Stomach (tissue), 9 donors: ENCODE results near the gene LAMB2. TPM values are rescaled to one million over a fixed set of nuclear protein-coding genes. Genes with fewer than 3 reads are reported as not detected.
A peak's percentile ranks its signal among the peaks of the same experiment; 100 is the strongest.

Experiments used
- DNase-seq, 2 donors: peaks; one replicate each; pipeline versions ENCODE4 v3.0.0 to v3.0.0-alpha.2; 2013 to 2019
- H3K27ac ChIP-seq, 5 donors: fragments of 200-600 bp in 4 of 5; sonication (generic) in 4 of 5; one replicate each; pipeline ENCODE4 v1.5.1; 2013 to 2019; ENCODE audit warnings: mild to moderate bottlenecking in 1 of 5, moderate library complexity in 1 of 5
- H3K27me3 ChIP-seq, 3 donors: fragments of 200-600 bp; sonication (generic); one replicate each; pipeline ENCODE4 v1.5.1; 2017 to 2019; ENCODE audit warnings: mixed run types in 1 of 3
- H3K36me3 ChIP-seq, 4 donors: fragments of 200-600 bp; sonication (generic); 1 replicate in 3 of 4; 2 replicates in 1 of 4; pipeline ENCODE4 v1.5.1; 2016 to 2019
- H3K4me1 ChIP-seq, 4 donors: fragments of 200-600 bp; sonication (generic); one replicate each; pipeline ENCODE4 v1.5.1; 2016 to 2019
- H3K4me3 ChIP-seq, 4 donors: fragments of 200-600 bp; sonication (generic) in 3 of 4; one replicate each; pipeline ENCODE4 v1.5.1; 2016 to 2019; ENCODE audit warnings: mild to moderate bottlenecking in 1 of 4
- H3K9me3 ChIP-seq, 4 donors: fragments of 200-600 bp; sonication (generic); one replicate each; pipeline ENCODE4 v1.5.1; 2016 to 2019
- EP300 ChIP-seq: sonication (generic); formaldehyde crosslinking; IDR thresholded peaks from one replicate; pipeline ENCODE4 v1.6.1; 2017; ENCODE audit warnings: antibody characterized with exemption
- POLR2A ChIP-seq, 4 donors: fragments of 450-650 bp; IDR thresholded peaks; one replicate each; pipeline ENCODE4 v1.6.1; 2016; ENCODE audit warnings: antibody characterized with exemption in 4 of 4, control low read depth in 2 of 4, mild to moderate bottlenecking in 1 of 4, moderate library complexity in 1 of 4
- POLR2AphosphoS5 ChIP-seq, 3 donors: sonication (generic); formaldehyde crosslinking; IDR thresholded peaks; one replicate each; pipeline ENCODE4 v1.6.1; 2016; ENCODE audit warnings: antibody characterized with exemption in 3 of 3
- WGBS, 5 donors: extraction: QIAGEN DNeasy Blood & Tissue Kit in 3 of 5; methylation state at CpG; one replicate each; pipeline versions ENCODE4 v1.1.5 to v1.1.7; 2013 to 2018; 5-methylcytosine and 5-hydroxymethylcytosine counted together
- intact Hi-C: fragments of 100-400 bp; cut with DNase I; formaldehyde crosslinking; loops from one replicate; pipeline ENCODE4 v1.15.1; 2023; ENCODE audit warnings: low total_unique reads
- polyA plus RNA-seq, 3 donors: library from polyadenylated mRNA; stranded (reverse); fragments of 200-250 nt; gene quantifications; one replicate each; pipeline ENCODE4 v1.2.3, GENCODE V29; 2013
- total RNA-seq, 5 donors: library from RNA; depleted of rRNA; stranded (reverse); fragments of >200 nt; gene quantifications; one replicate each; pipeline versions ENCODE4 v1.1.0 to v1.2.3, GENCODE V29; 2014 to 2016
- TF ChIP-seq, protein P1 (sequence below), 7 experiments: fragments of 450-650 bp in 4 of 7; fragments of 200-600 bp in 3 of 7; sonication (generic) in 3 of 7; IDR thresholded peaks; one replicate each; pipeline ENCODE4 v1.5.1; 2016 to 2019; ENCODE audit warnings: antibody characterized with exemption in 7 of 7, control low read depth in 2 of 7, mild to moderate bottlenecking in 1 of 7
- donor health status: healthy with polysubstance abuse.
- donor health status: Bipolar disorder and iron deficiency.
- donor health status: healthy.

The LAMB2 gene
- total and polyA plus RNA-seq, 8 donors, result 195 to 578 (median 324) TPM

DNA sequence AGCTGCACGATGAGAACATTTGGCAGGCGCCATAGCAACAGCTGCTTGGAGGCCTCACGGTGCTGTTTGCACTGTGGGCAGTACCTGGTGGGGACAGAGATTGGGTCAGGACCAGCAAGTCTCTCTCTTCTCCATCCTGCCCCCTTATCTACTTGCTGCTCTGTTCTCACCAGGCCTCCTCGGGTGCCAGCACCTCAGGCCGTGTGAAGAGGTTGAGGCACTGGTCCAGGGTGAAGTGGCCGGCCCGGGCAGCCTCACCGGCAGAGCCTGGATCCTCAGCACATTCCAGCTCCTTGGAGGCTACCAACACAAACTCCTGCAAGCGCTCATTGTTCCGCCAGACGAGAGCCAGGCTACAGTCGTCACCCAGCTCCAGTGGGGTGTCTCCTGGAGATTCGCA, 22.1 kb downstream of the LAMB2 start:
- Histone ChIP-seq H3K36me3 (peaks cover 72 to 98% (median 92%) of the 10 kb centered on the region in 4 donors), H3K27me3 (no peaks in the 10 kb centered on the region), H3K4me3 (no peak overlapping the region), H3K27ac (no peak overlapping the region), H3K9me3 (no peaks in the 10 kb centered on the region), H3K4me1 (peaks cover 0 to 7% (median 4%) of the 10 kb centered on the region in 4 donors)
- intact Hi-C loops, result no loop called here
- WGBS, 5 donors, result 79 to 85% (median 80%) methylated on average over 9 to 13 of the region's 13 CpGs
- TF ChIP-seq POLR2AphosphoS5 (IDR thresholded peaks at IDR 0.05), result no peak
- TF ChIP-seq POLR2A (IDR thresholded peaks at IDR 0.05), result no peak
- no peak for TF ChIP-seq EP300
- TF ChIP-seq, protein P1, sequence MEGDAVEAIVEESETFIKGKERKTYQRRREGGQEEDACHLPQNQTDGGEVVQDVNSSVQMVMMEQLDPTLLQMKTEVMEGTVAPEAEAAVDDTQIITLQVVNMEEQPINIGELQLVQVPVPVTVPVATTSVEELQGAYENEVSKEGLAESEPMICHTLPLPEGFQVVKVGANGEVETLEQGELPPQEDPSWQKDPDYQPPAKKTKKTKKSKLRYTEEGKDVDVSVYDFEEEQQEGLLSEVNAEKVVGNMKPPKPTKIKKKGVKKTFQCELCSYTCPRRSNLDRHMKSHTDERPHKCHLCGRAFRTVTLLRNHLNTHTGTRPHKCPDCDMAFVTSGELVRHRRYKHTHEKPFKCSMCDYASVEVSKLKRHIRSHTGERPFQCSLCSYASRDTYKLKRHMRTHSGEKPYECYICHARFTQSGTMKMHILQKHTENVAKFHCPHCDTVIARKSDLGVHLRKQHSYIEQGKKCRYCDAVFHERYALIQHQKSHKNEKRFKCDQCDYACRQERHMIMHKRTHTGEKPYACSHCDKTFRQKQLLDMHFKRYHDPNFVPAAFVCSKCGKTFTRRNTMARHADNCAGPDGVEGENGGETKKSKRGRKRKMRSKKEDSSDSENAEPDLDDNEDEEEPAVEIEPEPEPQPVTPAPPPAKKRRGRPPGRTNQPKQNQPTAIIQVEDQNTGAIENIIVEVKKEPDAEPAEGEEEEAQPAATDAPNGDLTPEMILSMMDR (IDR thresholded peaks at IDR 0.05), result no peak
- no peak for DNase-seq

DNA sequence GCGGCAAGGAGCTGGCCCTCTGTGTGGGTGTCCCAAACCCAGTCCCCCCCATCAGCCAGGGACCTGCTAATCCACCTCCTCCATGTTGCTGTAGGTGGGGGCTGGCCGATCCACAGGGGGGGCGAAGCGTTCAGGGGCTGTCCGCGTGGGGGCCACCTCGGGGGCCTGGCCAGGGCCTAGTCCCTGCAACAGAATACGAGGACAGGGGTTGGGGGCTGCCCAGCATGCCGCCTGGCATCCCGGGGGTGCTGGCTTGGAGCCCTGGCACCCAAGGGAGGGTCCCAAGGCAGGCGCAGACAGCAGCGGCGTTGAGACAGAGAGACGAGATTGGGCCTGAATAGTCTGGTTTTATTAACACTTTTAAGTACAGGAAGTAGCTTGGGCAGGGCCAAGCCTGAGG, 24.5 kb downstream of the LAMB2 start:
- intact Hi-C loops, result no loop called here
- Histone ChIP-seq H3K4me3 (no peak overlapping the region), H3K27me3 (no peaks in the 10 kb centered on the region), H3K27ac (no peak overlapping the region), H3K4me1 (peaks cover 15 to 25% (median 22%) of the 10 kb centered on the region in 4 donors), H3K36me3 (peaks cover 48 to 76% (median 68%) of the 10 kb centered on the region in 4 donors), H3K9me3 (no peaks in the 10 kb centered on the region)
- 78 to 82% (median 80%) methylated on average over 11 to 14 of the region's 14 CpGs for WGBS, 5 donors
- DNase-seq, result no peak
- no peak for TF ChIP-seq POLR2A (IDR thresholded peaks at IDR 0.05)
- TF ChIP-seq, protein P1 (IDR thresholded peaks at IDR 0.05), result no peak
- TF ChIP-seq POLR2AphosphoS5 (IDR thresholded peaks at IDR 0.05), result no peak
- TF ChIP-seq EP300, result no peak

DNA sequence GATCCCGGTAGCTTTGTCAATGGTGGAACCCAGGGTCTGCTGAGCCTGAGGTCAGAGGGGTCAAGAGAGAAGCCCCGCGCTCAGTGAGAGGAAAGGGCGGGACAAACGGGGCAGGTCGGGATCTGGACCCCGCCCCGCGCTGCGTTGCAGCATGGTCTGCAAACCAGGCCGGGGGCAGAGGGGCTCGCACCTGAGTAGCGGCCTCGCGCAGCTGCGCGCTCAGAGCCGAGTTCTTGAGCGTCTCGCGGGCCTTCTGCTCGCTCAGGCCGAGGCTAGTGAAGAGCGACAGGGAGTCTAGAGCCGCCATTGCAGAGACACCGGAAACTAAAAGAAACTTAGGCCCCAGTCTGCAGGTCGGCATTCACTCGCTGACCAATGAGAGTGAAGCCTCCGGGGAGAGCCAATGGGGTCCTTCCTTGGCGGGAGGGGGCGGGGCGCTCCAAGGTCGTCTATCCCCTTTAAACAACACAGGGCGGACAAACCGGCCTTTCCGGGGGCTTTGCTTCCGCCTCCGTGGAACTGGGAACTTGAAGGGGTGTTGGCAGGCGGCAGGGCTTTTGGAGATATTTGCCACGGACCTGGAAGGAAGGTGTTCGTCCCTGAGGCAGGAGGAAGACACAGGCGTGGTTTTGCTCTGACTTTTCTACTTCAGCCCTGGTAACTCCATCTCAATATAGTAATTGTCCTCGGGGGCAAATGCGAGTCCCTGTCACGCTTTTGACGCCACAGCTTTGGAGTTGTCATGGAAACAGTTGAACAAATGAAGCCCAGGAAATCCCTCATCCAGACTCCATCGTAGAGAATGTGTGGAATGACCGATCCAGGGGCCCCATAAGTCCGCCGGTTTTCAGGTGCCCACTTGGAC, 28.2 kb downstream of the LAMB2 start, which contains the start of gene QARS1:
QARS1 (minus strand) TSS at position 331 of the 865 bp plus-strand sequence; CDS start at position 307, 24 bp downstream.
- TF ChIP-seq, protein P1 (IDR thresholded peaks at IDR 0.05), result no peak
- peak; percentile 28 to 80 (median 62) for TF ChIP-seq POLR2AphosphoS5 (IDR thresholded peaks at IDR 0.05)
- Histone ChIP-seq H3K4me1 (peaks cover 18 to 35% (median 28%) of the 10 kb centered on the region in 4 donors), H3K4me3 (peak within 1 kb of the TSS; percentile 87 to 96 (median 88)), H3K27ac (peak within 1 kb of the TSS; percentile 84 to 92 (median 87)), H3K36me3 (peaks cover 41 to 76% (median 66%) of the 10 kb centered on the region in 4 donors), H3K9me3 (no peaks in the 10 kb centered on the region), H3K27me3 (no peaks in the 10 kb centered on the region)
- 1 to 2% (median 1%) methylated on average over 37 to 50 of the region's 50 CpGs for WGBS, 5 donors
- intact Hi-C loops, result no loop called here
- DNase-seq, result peak; percentile 95 to 98

DNA sequence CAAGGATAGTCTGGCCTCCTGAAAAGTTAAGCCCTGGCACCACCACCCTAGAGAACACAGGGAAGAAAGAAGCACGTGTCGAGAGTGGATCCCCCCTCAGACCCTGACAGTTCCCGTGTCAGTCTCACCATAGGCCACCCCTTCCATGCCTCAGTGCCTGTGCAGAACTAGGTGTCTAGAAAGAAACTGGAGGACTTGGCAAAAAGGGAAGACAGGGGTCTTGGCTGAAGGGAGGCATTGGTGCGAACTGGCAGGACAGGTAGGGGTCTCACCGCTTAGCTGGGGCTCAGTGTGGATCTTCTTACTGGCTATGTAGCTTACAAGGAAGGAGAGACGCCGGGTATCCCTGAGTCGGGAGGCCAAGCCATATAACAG, 28.8 kb downstream of the LAMB2 start:
- no peak for TF ChIP-seq POLR2AphosphoS5 (IDR thresholded peaks at IDR 0.05)
- TF ChIP-seq POLR2A (IDR thresholded peaks at IDR 0.05), result no peak
- H3K9me3 ChIP-seq, result no peaks in the 10 kb centered on the region
- peaks cover 41 to 76% (median 66%) of the 10 kb centered on the region in 4 donors for H3K36me3 ChIP-seq
- H3K27me3 ChIP-seq, result no peaks in the 10 kb centered on the region
- intact Hi-C loops, result no loop called here
- peaks cover 18 to 35% (median 28%) of the 10 kb centered on the region in 4 donors for H3K4me1 ChIP-seq
- H3K27ac ChIP-seq, result peak overlapping the region; percentile 84 to 92 (median 87)
- WGBS, 5 donors, result 2 to 7% (median 2%) methylated on average over 8 of the region's 8 CpGs
- H3K4me3 ChIP-seq, result peak overlapping the region; percentile 87 to 96 (median 88)
- DNase-seq, result no peak
